HG03469 (cell line): ENCODE results near the gene TRIO.

Source experiments
- ATAC-seq: cut with Tn5 transposase; IDR thresholded peaks from one replicate; pipeline ENCODE4 v1.9.1; 2021; ENCODE audit warnings: mild to moderate bottlenecking, moderate library complexity, moderate number of reproducible peaks; ENCODE audit not compliant: unreplicated experiment

TRIO gene

GRCh38 chr5:14165375-14166106, 22.4 kb downstream of the TRIO start:
- no peak for ATAC-seq

GRCh38 chr5:14166437-14166836, 23.3 kb downstream of the TRIO start:
- ATAC-seq = no peak

- ATAC-seq = peak; percentile 22
Observed at GRCh38 chr5:14167211-14167845, 24.2 kb downstream of the TRIO start.

GRCh38 chr5:14168144-14168792, 25.1 kb downstream of the TRIO start:
- no peak for ATAC-seq

- ATAC-seq = no peak
Observed at GRCh38 chr5:14168793-14169262, 25.7 kb downstream of the TRIO start.

- no peak for ATAC-seq
Observed at GRCh38 chr5:14171046-14171445, 27.9 kb downstream of the TRIO start.

GRCh38 chr5:14171621-14172020, 28.5 kb downstream of the TRIO start:
- no peak for ATAC-seq

GRCh38 chr5:14172149-14172795, 29.1 kb downstream of the TRIO start:
- ATAC-seq = peak; percentile 48

GRCh38 chr5:14173377-14174229, 30.5 kb downstream of the TRIO start:
- no peak for ATAC-seq

- ATAC-seq = no peak
Observed at GRCh38 chr5:14174230-14174636, 31.1 kb downstream of the TRIO start.

- ATAC-seq = no peak
Observed at GRCh38 chr5:14175381-14175780, 32.2 kb downstream of the TRIO start.

GRCh38 chr5:14176888-14177287, 33.7 kb downstream of the TRIO start:
- ATAC-seq = no peak

- no peak for ATAC-seq
Observed at GRCh38 chr5:14177634-14178033, 34.5 kb downstream of the TRIO start.

- ATAC-seq = no peak
Observed at GRCh38 chr5:14178091-14178490, 34.9 kb downstream of the TRIO start.

GRCh38 chr5:14178671-14179211, 35.6 kb downstream of the TRIO start:
- ATAC-seq = no peak

GRCh38 chr5:14179446-14179845, 36.3 kb downstream of the TRIO start:
- no peak for ATAC-seq

- no peak for ATAC-seq
Observed at GRCh38 chr5:14180437-14180836, 37.3 kb downstream of the TRIO start.

- ATAC-seq = no peak
Observed at GRCh38 chr5:14181299-14181968, 38.3 kb downstream of the TRIO start.

GRCh38 chr5:14182761-14183160, 39.6 kb downstream of the TRIO start:
- ATAC-seq = no peak
